Activated naive CD4-positive, alpha-beta T cell treated with anti-CD3 and anti-CD28 coated beads, Interleukin-2, amount 50 U/mL, for 72 hours (primary cell): ENCODE results near the gene DCXR. TPM values are rescaled to one million over a fixed set of nuclear protein-coding genes. Genes with fewer than 3 reads are reported as not detected.

Source experiments
- ATAC-seq, 2 donors: fragments of 150-1000 bp; cut with Tn5 transposase; 2 replicates each; pipeline ENCODE4 v1.10.0; 2021; ENCODE audit warnings: mild to moderate bottlenecking in 2 of 2, moderate library complexity in 2 of 2
- DNase-seq, 2 donors: peaks; one replicate each; pipeline ENCODE4 v3.0.0; 2021 to 2022; ENCODE audit warnings: low spot score in 2 of 2
- H3K27ac Mint-ChIP-seq, 2 donors: one replicate each; pipeline ENCODE4 v1.8.0; 2022; ENCODE audit warnings: mild to moderate bottlenecking in 2 of 2, mixed read lengths in 2 of 2
- H3K36me3 Mint-ChIP-seq, 2 donors: one replicate each; pipeline ENCODE4 v1.8.0; 2022; ENCODE audit warnings: mixed read lengths in 2 of 2
- H3K9me3 Mint-ChIP-seq, 2 donors: one replicate each; pipeline ENCODE4 v1.8.0; 2022; ENCODE audit warnings: mixed read lengths in 2 of 2
- total RNA-seq, 2 donors: library from RNA; stranded (reverse); gene quantifications; one replicate each; pipeline ENCODE4 v1.2.3, GENCODE V29; 2022

DCXR gene
- total RNA-seq: 100 to 1,000 TPM in 1 of 2 donors, 10 to 100 TPM in 1; 85.5 to 128 TPM

DNA sequence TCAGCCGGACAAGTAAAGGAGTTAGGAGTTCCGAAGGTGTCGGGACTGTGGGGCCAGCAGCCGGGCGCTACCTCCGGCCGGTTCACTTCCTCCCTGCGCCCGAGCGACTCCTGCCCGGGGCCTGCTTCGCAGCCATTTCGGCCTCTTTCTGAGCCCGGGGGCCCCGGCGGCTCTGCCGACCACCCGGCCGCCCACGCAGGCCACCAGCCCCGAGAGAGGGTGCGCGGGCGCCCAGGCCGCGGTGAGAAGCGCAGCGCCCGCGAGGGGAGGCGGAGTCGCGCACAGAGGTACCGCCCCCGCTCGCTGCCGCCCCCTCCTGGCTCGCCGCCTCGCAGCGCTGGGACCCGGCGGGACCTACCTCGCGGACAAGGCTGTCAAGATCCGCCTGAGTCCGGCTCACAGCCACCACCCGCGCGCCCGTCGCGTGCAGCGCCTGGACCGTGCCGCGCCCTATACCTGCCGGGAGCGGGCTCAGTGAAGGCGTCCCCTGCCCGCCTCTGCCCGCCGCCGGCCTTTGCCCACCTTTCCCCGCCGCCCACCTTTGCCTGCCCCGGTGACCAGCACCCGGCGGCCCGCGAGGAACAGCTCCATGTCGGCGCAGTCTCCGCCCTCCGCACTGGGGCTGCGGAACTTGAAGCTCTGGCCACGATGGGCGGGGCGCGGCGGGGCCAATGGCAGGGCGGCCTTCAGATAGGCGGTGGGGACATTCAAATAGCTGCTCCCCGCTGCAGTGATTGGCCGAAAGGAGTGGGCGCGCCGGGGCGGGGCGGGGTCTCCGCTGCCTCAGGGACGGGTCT is at the start of gene DCXR:
DCXR (minus strand) TSS at position 606 of the 797 bp plus-strand sequence; CDS start at position 591, 15 bp downstream.
- H3K9me3 Mint-ChIP-seq: no peaks in the 10 kb centered on the region
- ATAC-seq: peak; percentile 96
- no peaks in the 10 kb centered on the region for H3K36me3 Mint-ChIP-seq
- peak; percentile 97 to 98 for DNase-seq
- peak within 1 kb of the TSS; percentile 63 to 71 for H3K27ac Mint-ChIP-seq

DNA sequence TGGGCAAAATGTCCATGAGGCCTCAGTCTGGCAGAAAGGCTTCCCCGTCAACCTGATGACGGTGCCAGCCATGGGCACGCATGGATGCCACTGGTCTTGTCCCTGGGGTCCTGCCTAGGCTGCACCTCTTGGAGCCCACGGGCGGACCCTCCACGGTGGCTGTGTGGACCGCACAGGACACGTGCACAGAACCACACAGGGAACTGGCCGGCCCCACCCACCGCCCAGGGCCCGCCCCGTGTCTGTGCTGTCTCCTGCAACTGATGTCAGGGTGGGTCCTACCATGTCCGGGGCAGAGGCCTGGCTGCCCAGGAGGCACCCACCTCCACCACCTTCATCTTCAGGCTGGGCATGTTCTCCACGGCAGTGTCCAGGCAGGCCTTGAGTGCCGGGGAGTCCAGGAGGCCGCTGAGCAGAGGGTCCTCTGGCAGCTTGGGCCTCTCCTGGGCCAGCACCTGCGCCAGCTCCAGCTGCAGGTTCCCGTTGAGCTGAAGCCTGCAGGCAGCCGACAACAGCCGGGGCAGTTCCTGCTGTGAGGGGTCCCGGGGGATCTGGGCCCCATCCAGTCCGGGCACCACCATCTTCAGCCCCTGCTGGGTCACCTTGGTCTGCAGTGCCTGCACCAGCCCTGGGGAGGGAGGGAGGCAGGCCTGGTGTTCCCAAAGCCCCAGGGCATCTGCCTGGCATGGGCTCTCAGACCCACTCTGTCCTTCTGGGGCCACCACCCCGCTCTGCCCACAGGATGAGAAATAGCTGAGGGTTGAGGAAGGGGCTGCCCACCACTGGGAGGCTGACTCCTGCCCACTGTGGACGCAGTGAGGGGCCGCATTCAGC is 48.7 kb upstream of the DCXR start:
- DNase-seq (no peak), ATAC-seq (no peak)
- H3K27ac Mint-ChIP-seq: no peak overlapping the region
- no peaks in the 10 kb centered on the region for H3K36me3 Mint-ChIP-seq
- no peaks in the 10 kb centered on the region for H3K9me3 Mint-ChIP-seq

DNA sequence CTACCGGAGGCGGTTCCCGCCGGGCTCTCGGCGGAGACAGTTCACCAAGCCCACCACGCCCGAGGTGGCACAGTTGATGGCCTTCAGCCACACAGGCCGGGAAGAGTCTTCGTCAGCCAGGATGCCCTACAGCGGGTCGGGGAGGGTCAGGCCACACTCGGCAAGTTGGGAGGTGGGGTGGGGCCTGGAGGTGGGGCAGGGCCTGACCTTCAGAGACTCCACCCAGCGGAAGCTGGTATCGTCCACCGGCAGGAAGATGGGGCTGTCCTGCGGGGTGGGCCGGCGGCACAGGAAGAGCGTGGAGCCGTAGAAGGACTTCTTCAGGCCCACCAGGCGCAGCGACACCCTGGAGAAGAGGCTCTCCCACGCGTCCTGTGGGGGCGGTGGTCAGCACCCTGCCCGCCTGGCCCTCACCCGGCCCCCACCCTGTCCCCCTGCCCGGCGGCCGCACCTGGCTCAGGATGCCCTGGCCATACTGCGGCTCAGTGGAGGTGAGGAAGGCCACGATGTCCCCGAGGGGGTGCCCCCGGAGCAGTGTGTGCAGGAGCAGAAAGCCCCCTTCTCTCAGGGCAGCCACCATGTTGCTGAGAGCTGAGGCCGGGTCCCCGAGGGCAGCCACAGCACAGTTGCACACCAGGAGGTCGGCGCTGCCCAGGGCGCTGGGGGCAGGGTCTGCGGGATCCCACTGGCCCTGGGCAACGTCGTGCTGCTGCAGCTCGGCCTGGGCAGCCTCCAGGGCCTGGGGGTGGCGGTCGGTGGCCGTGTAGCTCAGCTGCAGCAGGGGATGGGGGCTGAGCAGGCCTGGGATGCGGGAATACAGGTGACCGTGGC is 47.7 kb upstream of the DCXR start:
- DNase-seq (no peak), ATAC-seq (no peak)
- no peaks in the 10 kb centered on the region for H3K9me3 Mint-ChIP-seq
- no peak overlapping the region for H3K27ac Mint-ChIP-seq
- no peaks in the 10 kb centered on the region for H3K36me3 Mint-ChIP-seq

DNA sequence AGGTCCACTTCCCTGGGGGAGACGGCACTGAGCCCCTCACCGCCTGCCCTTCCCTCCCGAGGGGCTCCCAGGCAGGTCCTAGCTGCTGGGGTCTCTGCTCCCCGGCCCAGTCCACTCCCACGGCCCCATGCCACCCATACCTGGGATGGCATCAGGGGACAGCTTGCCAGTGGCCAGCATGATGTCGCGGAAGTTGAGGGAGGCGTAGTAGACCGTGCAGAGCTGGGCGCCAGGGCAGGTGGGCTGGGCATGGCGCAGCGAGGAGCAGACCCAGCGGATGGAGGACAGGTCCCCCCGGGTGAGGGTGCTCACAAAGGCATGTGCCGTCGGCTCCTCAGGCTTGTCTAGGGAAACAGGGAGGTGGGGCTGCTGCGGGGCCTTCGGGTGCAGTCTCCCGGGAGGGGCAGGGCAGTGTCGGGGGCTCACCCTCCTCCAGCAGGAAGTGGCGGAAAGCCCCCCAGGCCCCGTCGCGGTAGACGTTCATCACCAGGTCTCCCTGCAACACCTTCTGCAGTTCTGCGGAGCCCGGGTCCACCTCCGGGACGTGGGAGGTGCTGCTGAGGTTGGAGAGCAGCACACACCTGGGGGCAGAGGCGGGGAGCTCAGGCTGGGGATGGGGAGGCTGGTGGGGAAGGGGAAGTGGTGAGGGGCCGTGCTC is 47.0 kb upstream of the DCXR start:
- Mint-ChIP-seq H3K36me3 (no peaks in the 10 kb centered on the region), H3K27ac (no peak overlapping the region), H3K9me3 (no peaks in the 10 kb centered on the region)
- ATAC-seq (no peak), DNase-seq (no peak)

DNA sequence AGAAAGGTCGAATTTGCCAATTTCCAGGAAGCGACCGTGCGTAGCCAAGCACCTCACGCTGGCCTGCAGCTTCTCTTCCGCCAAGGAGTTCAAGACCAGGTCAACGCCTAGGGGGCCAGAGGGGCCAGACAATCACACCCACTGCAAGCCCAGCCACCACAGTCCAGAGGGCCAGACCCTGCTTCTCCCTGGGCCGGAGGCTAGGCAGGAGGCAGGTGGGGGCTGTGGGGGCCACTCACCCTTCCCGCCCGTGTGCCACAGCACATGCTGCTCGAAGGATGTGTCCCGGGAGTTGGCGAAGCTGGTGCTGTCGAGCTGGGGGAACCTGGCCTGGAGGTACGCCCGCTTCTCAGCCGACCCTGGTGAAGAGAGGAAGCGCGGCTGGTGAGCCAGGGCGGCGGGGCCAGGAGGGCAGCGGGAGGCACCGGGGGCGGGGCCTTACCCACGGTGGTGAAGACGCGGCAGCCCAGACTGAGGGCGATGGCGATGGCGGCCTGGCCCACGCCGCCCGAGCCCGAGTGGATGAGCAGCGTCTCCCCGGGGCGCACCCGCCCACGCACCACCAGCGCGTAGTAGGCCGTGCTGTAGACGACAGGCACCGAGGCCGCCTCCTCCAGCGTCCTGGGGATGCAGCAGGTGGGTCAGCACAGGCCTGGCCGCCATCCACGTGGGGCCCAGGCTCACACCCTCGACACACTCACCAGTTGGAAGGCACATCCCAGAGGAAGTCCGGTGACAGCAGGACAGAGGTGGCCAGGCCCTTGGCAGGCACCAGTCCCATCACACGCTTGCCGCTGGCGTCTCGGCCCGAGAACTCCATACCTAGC is 46.2 kb upstream of the DCXR start:
- no peak for ATAC-seq
- no peaks in the 10 kb centered on the region for H3K9me3 Mint-ChIP-seq
- no peaks in the 10 kb centered on the region for H3K36me3 Mint-ChIP-seq
- H3K27ac Mint-ChIP-seq: no peak overlapping the region
- DNase-seq: no peak

DNA sequence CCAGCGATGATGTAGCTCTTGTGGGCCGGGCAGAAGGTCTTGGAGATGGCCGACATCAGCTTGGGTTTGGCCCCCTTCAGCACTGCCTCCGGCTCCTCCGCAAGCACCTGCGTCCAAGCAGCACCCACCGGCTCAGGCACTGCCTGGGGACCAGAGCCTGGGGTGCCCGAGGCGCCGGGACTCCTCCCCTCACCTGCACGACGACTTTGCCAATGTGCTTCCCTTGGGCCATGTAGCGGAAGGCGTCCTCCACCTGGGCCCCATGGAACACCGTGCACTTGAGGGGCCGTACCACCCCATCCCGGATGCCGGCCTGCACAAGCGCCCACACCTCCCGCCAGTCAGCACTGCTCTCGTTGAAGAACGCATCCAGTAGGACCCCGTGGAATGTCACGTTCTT is 45.5 kb upstream of the DCXR start:
- Mint-ChIP-seq H3K27ac (no peak overlapping the region), H3K9me3 (no peaks in the 10 kb centered on the region), H3K36me3 (no peaks in the 10 kb centered on the region)
- no peak for ATAC-seq
- no peak for DNase-seq

DNA sequence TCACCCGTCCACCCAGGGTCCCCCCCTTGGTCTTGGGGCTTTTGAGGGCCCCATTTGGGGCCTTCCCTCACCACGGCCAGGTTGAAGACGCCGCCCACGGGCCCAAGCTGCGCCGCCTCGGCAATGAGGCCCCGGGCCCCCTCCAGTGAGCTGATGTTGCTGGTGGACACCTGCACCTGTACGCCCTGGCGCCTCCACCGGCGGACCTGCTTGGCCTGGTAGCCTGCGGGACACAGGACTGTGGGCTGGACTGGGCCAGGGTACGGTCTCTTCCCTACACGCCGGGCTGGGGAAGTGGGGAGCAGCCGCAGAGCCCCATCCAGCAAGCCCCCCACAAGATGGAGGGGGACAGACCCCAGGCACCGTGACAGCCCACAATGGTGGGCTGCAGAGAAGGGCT is 45.0 kb upstream of the DCXR start:
- DNase-seq (no peak), ATAC-seq (no peak)
- H3K9me3 Mint-ChIP-seq: no peaks in the 10 kb centered on the region
- H3K27ac Mint-ChIP-seq: no peak overlapping the region
- H3K36me3 Mint-ChIP-seq: no peaks in the 10 kb centered on the region

DNA sequence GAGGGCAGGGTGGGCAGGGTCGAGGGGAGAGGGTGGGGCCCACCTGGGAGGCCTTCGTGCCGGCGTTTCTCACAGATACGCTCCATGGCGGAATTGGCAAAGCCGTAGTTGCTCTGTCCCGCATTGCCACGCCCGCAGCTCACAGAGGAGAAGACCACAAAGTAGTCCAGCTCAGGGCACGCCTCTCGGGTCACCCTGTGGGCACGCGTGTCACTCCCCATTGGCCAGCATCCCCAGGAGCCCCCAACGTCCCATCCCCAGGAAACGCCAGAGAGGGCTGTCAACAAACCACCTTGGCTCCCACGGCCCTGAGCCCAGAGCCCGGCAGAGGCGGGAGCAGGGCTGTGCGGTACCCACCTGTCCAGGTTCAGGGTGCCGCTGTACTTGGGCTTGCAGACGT is 44.5 kb upstream of the DCXR start:
- Mint-ChIP-seq H3K36me3 (no peaks in the 10 kb centered on the region), H3K27ac (no peak overlapping the region), H3K9me3 (no peaks in the 10 kb centered on the region)
- DNase-seq: no peak
- no peak for ATAC-seq

DNA sequence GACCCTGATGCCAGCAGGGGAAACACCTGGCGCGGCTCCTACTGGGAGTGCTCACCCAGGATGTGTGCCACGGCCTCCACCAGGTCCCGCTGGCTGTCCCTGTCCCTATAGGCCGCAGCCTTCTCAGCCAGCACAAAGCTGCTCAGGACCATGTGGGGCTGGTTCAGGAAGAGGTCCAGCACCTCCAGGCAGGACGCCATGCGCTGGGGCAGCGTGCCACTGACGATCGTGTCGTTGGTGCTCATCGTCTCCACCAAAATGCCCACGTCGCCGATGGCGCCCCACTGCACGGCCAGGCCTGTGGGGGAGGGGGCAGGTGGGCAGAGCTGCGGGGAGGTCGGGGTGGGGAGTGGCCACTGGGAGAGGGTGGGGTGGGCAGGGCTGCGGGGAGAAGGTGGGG is 44.0 kb upstream of the DCXR start:
- H3K9me3 Mint-ChIP-seq: no peaks in the 10 kb centered on the region
- H3K27ac Mint-ChIP-seq: no peak overlapping the region
- H3K36me3 Mint-ChIP-seq: no peaks in the 10 kb centered on the region
- DNase-seq: no peak
- ATAC-seq: no peak

DNA sequence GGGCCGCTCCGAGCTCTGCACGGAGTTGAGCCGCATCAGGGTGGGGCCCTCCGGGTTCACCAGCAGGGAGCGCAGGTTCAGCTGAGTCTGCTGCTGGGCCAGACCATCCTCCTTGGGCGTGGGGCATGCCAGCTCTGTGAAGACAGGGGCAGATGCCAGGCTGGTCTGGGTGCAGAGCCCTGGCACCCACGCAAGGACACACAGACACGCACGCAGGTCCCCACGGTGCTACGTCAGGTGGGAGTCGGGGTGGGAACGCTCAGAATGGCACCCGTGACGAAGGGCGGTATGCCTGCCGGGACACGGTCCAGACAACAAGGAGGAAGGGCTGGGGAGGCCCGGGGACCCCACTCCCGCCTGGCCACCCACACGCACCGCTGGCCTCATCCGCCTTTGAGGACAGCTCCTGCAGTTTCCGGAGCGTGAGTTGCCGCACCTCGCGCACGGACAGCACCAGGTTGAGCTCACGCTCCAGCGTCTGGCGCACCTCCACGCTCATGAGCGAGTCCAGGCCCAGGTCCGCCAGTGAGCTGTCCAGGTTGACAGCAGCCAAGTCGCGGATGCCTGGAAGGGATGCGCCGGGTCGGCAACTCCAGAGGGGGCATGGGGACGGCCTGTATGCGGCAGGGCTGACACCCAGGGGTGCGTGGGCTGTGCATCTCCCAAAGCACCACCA is 43.4 kb upstream of the DCXR start:
- no peak for DNase-seq
- no peak for ATAC-seq
- H3K27ac Mint-ChIP-seq: no peak overlapping the region
- H3K9me3 Mint-ChIP-seq: no peaks in the 10 kb centered on the region
- no peaks in the 10 kb centered on the region for H3K36me3 Mint-ChIP-seq

DNA sequence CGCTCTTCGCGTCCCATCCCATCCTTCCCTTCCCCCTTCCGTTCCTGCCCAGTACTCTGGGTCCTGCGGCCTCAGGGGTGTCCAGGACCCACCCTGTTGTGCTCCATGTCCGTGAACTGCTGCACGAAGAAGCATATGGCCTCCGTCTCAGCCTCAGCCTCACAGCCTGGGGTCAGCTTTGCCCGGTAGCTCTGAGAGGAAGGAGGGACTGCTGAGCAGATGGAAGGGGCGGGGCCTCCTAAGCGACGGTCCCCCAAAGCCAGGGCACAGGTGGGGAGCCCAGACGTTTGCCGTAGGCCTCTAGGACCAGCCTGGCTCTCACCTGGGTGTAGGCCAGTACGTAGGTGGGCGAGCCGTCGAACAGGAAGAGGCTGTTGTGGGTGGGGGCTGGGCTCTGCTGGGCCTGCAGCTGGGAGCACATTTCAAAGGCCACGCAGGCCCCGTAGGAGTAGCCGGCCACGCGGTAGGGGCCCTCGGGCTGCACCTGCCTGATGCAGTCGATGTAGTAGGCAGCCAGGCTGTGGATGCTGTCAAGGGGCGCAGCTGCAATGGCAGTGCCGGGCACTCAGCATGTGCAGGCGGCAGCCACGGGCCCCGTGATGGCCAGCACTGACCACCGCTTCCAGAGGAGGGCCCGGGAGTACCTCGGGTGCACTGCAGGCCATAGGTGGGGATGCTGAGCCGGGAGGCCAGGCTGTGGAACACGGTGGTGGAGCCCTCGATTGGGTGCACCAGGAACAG is 42.7 kb upstream of the DCXR start:
- Mint-ChIP-seq H3K27ac (no peak overlapping the region), H3K9me3 (no peaks in the 10 kb centered on the region), H3K36me3 (no peaks in the 10 kb centered on the region)
- ATAC-seq: no peak
- no peak for DNase-seq

DNA sequence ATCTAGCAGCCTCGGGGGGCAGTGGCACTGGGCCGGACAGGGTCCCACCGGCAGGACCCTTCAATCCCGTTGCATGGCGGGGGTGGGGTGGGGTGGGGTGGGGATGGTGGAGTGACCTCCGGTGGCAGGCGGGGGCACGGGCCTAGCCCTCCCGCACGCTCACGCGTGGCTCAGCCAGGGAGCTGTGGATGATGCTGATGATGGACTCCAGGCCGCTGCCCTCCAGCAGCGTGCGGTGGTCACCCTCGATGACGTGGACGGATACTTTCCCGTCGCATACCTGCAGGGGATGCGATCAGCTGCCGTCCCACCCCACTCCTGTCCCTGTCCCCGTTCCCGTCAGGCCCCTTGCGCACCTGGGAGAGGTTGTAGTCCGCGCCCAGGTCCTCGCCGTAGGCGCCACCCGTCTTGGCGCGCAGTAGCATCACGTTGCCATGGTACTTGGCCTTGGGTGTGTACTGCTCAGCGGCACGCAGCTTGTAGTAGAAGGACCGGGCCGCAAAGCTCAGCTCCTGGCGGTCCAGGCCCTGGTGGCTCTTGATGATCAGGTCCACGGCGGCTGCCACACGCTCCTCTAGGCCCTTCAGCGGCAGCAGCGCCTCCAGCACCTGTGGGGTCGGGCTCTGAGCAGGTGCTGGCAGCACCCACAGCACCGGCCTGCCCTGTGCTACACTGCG is 41.6 kb upstream of the DCXR start:
- Mint-ChIP-seq H3K9me3 (no peaks in the 10 kb centered on the region), H3K27ac (no peak overlapping the region), H3K36me3 (no peaks in the 10 kb centered on the region)
- no peak for DNase-seq
- ATAC-seq: no peak

DNA sequence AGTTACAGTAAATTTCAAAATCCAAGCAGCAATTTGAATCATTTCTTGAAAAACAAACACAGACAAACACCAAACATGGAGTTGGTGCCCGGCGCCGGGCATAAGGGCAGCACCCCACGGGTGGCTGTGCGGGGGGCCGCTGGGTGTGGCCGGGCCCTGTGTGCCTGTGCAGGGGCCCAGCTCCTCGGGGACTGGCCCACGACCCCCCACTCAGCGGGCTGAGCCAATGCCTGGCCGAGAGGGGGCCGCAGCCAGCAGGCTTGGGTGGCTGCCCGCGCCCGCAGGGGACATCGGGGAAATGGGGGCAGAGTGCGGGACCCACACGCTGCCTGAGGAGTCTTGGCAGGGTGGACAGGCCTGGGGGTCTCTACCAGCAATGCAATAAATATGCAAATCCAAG is 40.9 kb upstream of the DCXR start:
- no peaks in the 10 kb centered on the region for H3K36me3 Mint-ChIP-seq
- DNase-seq (no peak), ATAC-seq (no peak)
- H3K27ac Mint-ChIP-seq: no peak overlapping the region
- H3K9me3 Mint-ChIP-seq: no peaks in the 10 kb centered on the region

DNA sequence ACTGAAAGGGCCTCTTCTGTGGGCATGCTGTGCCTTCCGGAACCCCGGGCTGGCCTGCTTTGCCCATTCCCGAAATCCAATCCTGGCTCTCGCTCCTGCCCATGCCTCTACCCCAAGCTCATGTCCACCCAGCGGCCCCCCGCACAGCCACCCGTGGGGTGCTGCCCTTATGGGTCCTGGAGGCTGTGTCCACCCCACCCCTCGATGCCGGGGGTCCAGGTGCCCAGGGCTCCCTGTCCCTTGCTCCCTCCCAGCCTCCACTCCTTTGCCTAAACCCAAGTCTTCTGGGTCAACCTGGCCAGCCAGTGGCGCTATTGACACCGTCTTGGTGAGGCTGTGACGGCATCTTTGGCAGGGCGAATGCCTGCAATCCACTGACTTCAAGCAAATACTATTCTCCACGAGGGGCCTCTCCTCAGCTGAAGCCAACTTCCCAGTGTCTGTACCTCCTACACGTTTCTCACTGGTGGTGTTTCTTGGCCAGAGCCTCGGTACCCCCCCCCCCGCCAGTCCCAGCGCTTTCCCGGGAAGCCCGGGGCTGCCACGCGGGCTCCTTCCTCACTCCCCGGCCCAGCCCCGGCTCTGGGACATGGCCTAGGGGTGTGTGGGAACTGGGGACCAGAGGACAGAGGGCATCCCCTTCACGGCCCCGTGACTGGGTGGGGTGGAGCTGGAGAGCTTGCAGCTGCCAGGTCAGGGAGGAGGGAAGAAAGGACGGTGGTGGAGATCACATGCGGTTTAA is 40.3 kb upstream of the DCXR start:
- ATAC-seq (no peak), DNase-seq (no peak)
- H3K27ac Mint-ChIP-seq: no peak overlapping the region
- H3K9me3 Mint-ChIP-seq: no peaks in the 10 kb centered on the region
- H3K36me3 Mint-ChIP-seq: no peaks in the 10 kb centered on the region
